Stimulated activated CD4-positive, alpha-beta T cell treated with anti-CD3 and anti-CD28 coated beads, Interleukin-4, amount 100 ng/mL, for 1 hour (primary cell): ENCODE results near the gene HYAL2.

Experiments
- DNase-seq: peaks from one replicate; pipeline ENCODE4 v3.0.0-alpha.2; 2020

Gene HYAL2

DNA sequence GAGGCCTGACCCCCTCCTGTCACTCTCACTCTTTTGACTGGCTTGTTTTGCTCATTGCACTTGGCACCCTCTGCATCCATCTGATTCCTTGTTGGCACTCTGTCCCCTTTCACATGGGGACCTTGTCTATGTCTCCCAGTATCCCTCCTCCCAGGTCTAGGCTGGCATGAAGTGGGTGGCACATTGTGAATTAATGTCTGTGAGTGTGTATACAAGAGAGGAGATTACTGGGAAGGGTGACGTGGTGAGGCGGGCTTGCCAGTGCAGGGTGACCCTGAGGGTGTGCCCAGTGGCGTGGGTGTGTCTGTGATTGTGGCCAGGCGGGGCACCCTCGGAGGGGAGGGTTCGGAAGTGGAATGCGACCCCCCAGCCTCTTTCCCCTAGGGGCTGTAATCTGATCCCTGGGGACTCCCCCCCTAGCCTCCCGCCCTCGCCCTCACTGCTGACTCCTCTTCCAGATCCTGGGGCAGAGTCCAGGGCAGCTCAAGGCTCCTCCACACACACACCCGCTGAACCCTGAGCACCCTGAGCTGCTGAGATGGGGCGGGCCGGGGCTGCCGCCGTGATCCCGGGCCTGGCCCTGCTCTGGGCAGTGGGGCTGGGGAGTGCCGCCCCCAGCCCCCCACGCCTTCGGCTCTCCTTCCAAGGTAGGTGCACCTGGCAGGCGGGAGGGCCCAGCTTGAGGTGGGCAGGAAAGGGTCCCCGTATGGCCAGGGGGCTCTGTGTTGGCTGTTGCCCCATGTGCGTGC, 53.7 kb downstream of the HYAL2 start, which contains the start of gene SEMA3B:
Gene SEMA3B, plus strand, starts transcription at position 445 of the 749 bp plus-strand sequence. Its CDS starts 94 bp downstream, at position 539.
- no peak for DNase-seq

DNA sequence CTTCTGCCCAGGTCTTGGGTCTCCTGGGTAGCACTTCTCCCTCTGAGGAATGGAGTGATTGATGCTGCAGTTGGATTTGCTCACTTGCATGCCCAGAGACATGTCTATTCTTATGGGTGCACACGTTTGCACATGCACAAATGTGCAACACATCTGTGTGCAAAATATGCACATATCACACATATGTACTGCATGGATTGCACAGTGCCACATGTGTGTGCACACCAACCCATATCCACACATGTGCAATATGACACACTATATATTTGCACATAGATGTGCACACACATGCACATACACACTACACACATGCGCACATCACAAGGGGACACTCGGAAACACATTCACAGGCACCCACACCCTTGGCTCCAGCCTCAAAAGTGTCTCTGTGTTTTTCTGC, 54.3 kb downstream of the HYAL2 start:
- DNase-seq = no peak
